ENCODE results near the gene USH1C.

Gene USH1C

GRCh38 chr11:17547051-17547577 is 2.9 kb upstream of the USH1C start, which contains the start of gene OTOG:
TSS of gene OTOG (plus strand) at chr11:17547259. CDS start at chr11:17547373, 114 bp downstream.
- no peak for DNase-seq (ENCODE audit: low spot score)

GRCh38 chr11:17546240-17546639 is 2.0 kb upstream of the USH1C start:
- no peak for ATAC-seq (ENCODE audit: low read depth)
- no peaks in the 10 kb centered on the region for H3K27me3 ChIP-seq (ENCODE audit: insufficient read depth, poor library complexity, severe bottlenecking)

More at GRCh38 chr11:17547051-17547577, 2.9 kb upstream of the USH1C start, which contains the start of gene OTOG:
- Histone ChIP-seq H3K27me3 (ENCODE audit: insufficient read depth, poor library complexity, severe bottlenecking) (no peaks in the 10 kb centered on the region), H3K9me3 (ENCODE audit: severe bottlenecking) (no peaks in the 10 kb centered on the region), H3K27ac (ENCODE audit: poor library complexity, severe bottlenecking) (no peak within 1 kb of the TSS), H3K36me3 (ENCODE audit: low read depth) (no peaks in the 10 kb centered on the region), H3K4me3 (ENCODE audit: severe bottlenecking) (no peak within 1 kb of the TSS), H3K4me1 (ENCODE audit: insufficient read depth, poor library complexity, severe bottlenecking) (no peaks in the 10 kb centered on the region)
- TF ChIP-seq CTCF (IDR thresholded peaks at IDR 0.05; ENCODE audit: poor library complexity, severe bottlenecking): no peak
- peak; percentile 39; the same call in 2 of the 3 replicates for ATAC-seq (ENCODE audit: low read depth)

GRCh38 chr11:17543574-17544180 is 539 bp downstream of the USH1C start:
- Histone ChIP-seq H3K27ac (ENCODE audit: poor library complexity, severe bottlenecking) (no peak overlapping the region), H3K27me3 (ENCODE audit: insufficient read depth, poor library complexity, severe bottlenecking) (no peaks in the 10 kb centered on the region), H3K9me3 (ENCODE audit: severe bottlenecking) (no peaks in the 10 kb centered on the region), H3K4me1 (ENCODE audit: insufficient read depth, poor library complexity, severe bottlenecking) (no peaks in the 10 kb centered on the region), H3K36me3 (ENCODE audit: low read depth) (no peaks in the 10 kb centered on the region), H3K4me3 (ENCODE audit: severe bottlenecking) (peak overlapping the region; percentile 18)
- DNase-seq (ENCODE audit: low spot score): peak; percentile 52
- 0 out of 3 replicates have a peak, but pooled peaks have one; percentile 6 for ATAC-seq (ENCODE audit: low read depth)
- no peak for TF ChIP-seq CTCF (IDR thresholded peaks at IDR 0.05; ENCODE audit: poor library complexity, severe bottlenecking)

More at GRCh38 chr11:17546240-17546639, 2.0 kb upstream of the USH1C start:
- Histone ChIP-seq H3K4me3 (ENCODE audit: severe bottlenecking) (no peak overlapping the region), H3K9me3 (ENCODE audit: severe bottlenecking) (no peaks in the 10 kb centered on the region), H3K27ac (ENCODE audit: poor library complexity, severe bottlenecking) (no peak overlapping the region), H3K36me3 (ENCODE audit: low read depth) (no peaks in the 10 kb centered on the region), H3K4me1 (ENCODE audit: insufficient read depth, poor library complexity, severe bottlenecking) (no peaks in the 10 kb centered on the region)
- TF ChIP-seq CTCF (IDR thresholded peaks at IDR 0.05; ENCODE audit: poor library complexity, severe bottlenecking): no peak
- no peak for DNase-seq (ENCODE audit: low spot score)

- no peaks in the 10 kb centered on the region for H3K9me3 ChIP-seq (ENCODE audit: severe bottlenecking)
- no peaks in the 10 kb centered on the region for H3K4me1 ChIP-seq (ENCODE audit: insufficient read depth, poor library complexity, severe bottlenecking)
- DNase-seq (ENCODE audit: low spot score) (no peak), ATAC-seq (ENCODE audit: low read depth) (no peak)
- H3K27ac ChIP-seq (ENCODE audit: poor library complexity, severe bottlenecking): no peak overlapping the region
- H3K27me3 ChIP-seq (ENCODE audit: insufficient read depth, poor library complexity, severe bottlenecking): no peaks in the 10 kb centered on the region
- H3K36me3 ChIP-seq (ENCODE audit: low read depth): no peaks in the 10 kb centered on the region
- TF ChIP-seq CTCF (IDR thresholded peaks at IDR 0.05; ENCODE audit: poor library complexity, severe bottlenecking): no peak
- H3K4me3 ChIP-seq (ENCODE audit: severe bottlenecking): no peak overlapping the region
Measured at GRCh38 chr11:17543041-17543440, 1.2 kb downstream of the USH1C start.

- H3K9me3 ChIP-seq (ENCODE audit: severe bottlenecking): no peaks in the 10 kb centered on the region
- no peak overlapping the region for H3K4me3 ChIP-seq (ENCODE audit: severe bottlenecking)
- ATAC-seq (ENCODE audit: low read depth): no peak
- no peaks in the 10 kb centered on the region for H3K4me1 ChIP-seq (ENCODE audit: insufficient read depth, poor library complexity, severe bottlenecking)
- TF ChIP-seq CTCF (IDR thresholded peaks at IDR 0.05; ENCODE audit: poor library complexity, severe bottlenecking): no peak
- no peak overlapping the region for H3K27ac ChIP-seq (ENCODE audit: poor library complexity, severe bottlenecking)
- H3K36me3 ChIP-seq (ENCODE audit: low read depth): no peaks in the 10 kb centered on the region
- H3K27me3 ChIP-seq (ENCODE audit: insufficient read depth, poor library complexity, severe bottlenecking): no peaks in the 10 kb centered on the region
- no peak for DNase-seq (ENCODE audit: low spot score)
Measured at GRCh38 chr11:17542249-17542648, 2.0 kb downstream of the USH1C start.
